ENCODE results near the gene ABCA7. TPM values are rescaled to one million over a fixed set of nuclear protein-coding genes. Genes with fewer than 3 reads are reported as not detected.
A peak's percentile ranks its signal among the peaks of the same experiment; 100 is the strongest.

The ABCA7 gene
- total RNA-seq, 1 donor from 2014 or later: 9.4 TPM

DNA sequence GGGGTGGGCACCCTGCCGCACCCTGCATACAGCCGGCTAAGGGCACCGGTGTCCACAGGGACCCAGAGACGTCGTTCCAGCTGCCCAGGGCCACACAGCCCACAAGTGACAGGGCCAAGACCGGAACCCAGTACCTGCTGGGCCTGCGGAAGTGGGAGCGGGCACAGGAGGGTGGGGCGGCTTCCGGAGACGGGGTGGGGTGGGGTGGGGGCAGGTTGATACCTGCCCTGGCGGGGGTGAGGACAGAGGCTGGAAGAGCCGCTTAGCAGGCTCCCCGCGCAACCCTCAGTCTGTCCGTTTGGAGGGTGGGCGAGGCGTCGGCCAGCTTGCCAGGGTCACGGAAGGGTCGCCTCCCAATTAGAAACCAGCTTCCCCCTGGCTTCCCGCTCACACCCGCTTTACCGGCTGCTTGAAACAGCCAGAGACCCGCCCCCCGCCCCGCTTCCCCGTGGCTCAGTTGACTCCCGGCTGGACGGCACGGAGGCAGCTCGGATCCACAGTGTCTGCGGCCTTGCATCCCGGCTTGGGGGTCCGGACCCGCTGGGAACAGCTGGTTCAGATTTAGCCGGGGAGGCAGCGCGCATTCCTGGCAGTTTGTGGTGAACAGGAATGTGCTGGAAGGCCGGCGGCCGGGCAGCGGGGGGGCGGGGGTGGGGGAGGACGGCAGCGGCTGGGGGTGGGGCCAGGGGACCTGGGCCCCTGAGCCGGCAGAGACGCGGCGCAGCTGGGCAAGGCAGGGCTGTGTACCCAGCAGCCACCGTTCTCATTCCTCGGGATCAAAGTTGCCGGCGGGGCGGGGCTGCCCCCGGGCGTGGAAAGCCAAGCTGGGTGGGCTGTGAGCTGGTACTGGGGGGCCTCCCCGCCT lies 11.6 kb upstream of the ABCA7 start:
- intact Hi-C loops (cut with micrococcal nuclease): no loop called here
- ATAC-seq: peak; percentile 71
- peak; percentile 79 for DNase-seq

- DNase-seq (no peak), ATAC-seq (no peak)
- intact Hi-C loops (cut with micrococcal nuclease): no loop called here
These were observed 7.5 kb upstream of the ABCA7 start for GRCh38 chr19:1032264-1032867.

- DNase-seq: no peak
- no peak for ATAC-seq
- intact Hi-C loops (cut with micrococcal nuclease): no loop called here
These were observed 3.8 kb upstream of the ABCA7 start for GRCh38 chr19:1035998-1036621.

GRCh38 chr19:1037621-1038064 lies 2.3 kb upstream of the ABCA7 start:
- intact Hi-C loops (cut with micrococcal nuclease): no loop called here
- ATAC-seq (no peak), DNase-seq (no peak)

DNA sequence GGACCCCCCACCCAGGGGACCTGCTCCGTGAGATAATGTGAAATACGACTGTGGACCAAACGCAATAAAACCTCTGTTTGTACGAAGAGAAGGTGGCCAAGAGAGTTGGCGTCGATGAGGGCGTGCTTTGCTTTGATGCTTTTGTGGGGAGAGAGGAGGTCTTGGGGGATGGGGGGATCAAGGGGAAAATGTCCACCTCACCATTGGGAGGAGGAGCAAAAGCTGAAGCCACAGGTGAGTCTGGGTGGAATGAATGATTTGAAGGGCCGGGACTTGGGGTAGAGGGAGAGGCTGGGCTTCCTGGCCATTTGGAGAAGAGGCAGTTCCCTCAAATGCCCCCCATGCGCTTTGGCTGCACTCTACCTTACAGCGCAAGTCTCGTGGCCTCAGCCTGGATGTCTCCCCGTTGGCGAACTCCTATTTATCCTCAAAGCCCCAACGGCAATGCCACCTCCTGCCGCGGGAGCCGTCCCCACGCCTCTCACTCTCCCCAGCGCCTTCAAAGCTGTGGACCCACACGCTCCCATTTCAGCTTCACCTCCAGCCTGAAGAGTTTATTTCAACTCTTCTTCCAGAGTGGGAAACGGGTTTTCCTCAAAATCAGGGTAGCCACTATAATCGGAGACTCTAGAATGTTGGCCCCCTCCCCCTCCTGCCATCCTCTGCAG lies 795 bp upstream of the ABCA7 start:
- DNase-seq: peak; percentile 21
- intact Hi-C loops (cut with micrococcal nuclease): no loop called here

GRCh38 chr19:1040476-1041271 lies 767 bp downstream of the ABCA7 start:
- intact Hi-C loops (cut with micrococcal nuclease): no loop called here
- ATAC-seq (peak; percentile 80), DNase-seq (peak; percentile 93)

More for the DNA sequence above, 795 bp upstream of the ABCA7 start:
- no peak for ATAC-seq

- no peak for DNase-seq
- ATAC-seq: no peak
- intact Hi-C loops (cut with micrococcal nuclease): no loop called here
These were observed 1.4 kb downstream of the ABCA7 start for GRCh38 chr19:1041272-1041834.

DNA sequence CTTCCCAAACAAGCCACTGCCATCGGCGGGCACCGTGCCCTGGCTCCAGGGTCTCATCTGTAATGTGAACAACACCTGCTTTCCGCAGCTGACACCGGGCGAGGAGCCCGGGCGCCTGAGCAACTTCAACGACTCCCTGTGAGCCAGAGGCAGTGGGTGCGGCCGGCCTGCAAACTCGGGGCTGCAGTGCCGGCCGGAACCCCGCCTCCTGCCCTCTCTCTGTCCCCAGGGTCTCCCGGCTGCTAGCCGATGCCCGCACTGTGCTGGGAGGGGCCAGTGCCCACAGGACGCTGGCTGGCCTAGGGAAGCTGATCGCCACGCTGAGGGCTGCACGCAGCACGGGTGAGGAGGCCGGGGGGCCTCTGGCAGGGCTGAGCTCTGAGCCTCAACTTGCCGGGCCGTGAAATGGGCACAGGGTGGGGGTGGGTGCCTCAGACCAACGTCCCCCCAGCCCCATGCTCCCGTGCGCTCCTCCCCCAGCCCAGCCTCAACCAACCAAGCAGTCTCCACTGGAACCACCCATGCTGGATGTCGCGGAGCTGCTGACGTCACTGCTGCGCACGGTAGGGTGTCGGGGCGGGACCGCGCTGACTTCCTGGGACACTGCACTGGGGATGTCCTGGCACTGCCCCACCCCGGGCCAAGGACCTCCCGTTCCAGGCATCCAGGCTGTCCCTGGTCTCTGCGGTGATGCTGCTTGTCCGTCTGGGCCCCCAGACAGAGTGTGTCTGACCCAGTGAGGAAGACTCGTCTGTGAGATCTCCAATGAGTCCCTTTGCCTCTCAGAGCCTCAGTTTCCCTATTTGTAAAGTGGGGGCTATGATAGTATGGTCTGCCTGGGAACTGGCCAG lies 2.2 kb downstream of the ABCA7 start:
- intact Hi-C loops (cut with micrococcal nuclease): no loop called here
- DNase-seq (peak; percentile 41), ATAC-seq (no peak)

- ATAC-seq: no peak
- intact Hi-C loops (cut with micrococcal nuclease): no loop called here
- peak; percentile 24 for DNase-seq
These were observed 3.0 kb downstream of the ABCA7 start for GRCh38 chr19:1042689-1043511.

DNA sequence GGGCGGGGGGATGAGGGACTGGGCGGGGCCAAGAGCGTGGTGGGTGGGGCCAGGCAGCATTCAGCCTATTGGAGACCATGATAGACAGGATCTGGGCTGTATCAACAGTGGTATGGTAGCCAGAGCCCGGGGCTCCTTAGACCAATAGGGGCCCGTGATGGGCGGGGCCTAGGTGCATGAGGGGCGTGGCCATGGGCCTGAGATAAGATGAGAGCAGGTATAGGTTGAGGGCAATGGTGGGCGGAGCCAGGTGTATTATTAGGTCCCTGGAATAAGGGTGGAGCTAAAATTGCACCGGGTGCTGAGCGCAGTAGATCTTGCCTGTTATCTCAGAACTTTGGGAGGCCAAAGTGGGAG lies 5.3 kb downstream of the ABCA7 start:
- ATAC-seq: no peak
- intact Hi-C loops (cut with micrococcal nuclease): no loop called here
- no peak for DNase-seq

DNA sequence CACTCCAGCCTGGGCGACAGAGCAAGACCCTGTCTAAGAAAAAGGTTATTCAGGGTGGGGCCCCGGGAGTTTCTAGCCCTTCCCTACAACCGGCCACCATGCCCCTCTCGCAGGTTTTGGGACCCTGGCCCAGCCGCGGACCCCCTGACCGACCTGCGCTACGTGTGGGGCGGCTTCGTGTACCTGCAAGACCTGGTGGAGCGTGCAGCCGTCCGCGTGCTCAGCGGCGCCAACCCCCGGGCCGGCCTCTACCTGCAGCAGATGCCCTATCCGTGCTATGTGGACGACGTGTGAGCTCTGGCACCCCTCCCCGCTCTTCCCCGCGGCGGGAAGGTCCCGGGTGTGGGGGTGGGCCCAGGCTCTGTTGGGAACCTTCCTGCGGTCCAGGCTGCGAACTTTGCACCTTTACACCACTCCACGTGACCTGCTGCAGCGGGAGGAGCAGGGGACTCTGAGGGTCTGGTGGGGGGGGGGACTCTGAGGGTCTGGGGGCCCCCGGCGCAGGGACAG lies 6.3 kb downstream of the ABCA7 start:
- ATAC-seq (no peak), DNase-seq (no peak)
- intact Hi-C loops (cut with micrococcal nuclease): no loop called here

GRCh38 chr19:1046836-1047695 lies 7.2 kb downstream of the ABCA7 start:
- DNase-seq (no peak), ATAC-seq (no peak)
- intact Hi-C loops (cut with micrococcal nuclease): no loop called here

DNA sequence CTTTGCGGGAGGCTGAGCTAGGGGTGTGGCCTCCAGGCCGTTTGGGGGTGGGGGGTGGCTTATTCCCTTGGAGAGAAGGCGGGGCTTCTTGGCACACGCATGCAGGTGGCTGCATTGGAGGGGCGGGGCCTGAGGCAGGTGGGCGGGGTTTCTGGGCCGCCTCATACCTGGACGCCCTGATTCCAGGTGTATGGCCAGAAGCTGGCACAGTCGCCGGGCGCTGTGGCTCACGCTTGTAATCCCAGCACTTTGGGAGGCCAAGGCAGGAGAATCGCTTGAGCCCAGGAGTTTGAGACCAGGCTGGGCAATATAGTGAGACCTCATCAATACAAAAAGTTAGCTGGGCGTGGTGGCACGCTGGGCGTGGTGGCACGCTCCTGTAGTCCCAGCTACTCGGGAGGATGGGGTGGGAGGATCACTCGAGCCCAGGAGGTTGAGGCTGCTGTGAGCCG lies 7.8 kb downstream of the ABCA7 start:
- intact Hi-C loops (cut with micrococcal nuclease): no loop called here
- DNase-seq (no peak), ATAC-seq (no peak)

GRCh38 chr19:1049106-1049505 lies 9.2 kb downstream of the ABCA7 start:
- DNase-seq (no peak), ATAC-seq (no peak)
- intact Hi-C loops (cut with micrococcal nuclease): no loop called here

- intact Hi-C loops (cut with micrococcal nuclease): no loop called here
- DNase-seq (no peak), ATAC-seq (no peak)
These were observed 9.9 kb downstream of the ABCA7 start for GRCh38 chr19:1049800-1050199.

Data from left ventricle myocardium superior (tissue), 1 donor.